Stimulated activated CD8-positive, alpha-beta memory T cell treated with anti-CD3 and anti-CD28 coated beads, Interleukin-7, amount 100 ng/mL, for 4 hours (primary cell): ENCODE data around the gene CDADC1.

ENCODE experiments used
- DNase-seq, 2 donors: peaks; one replicate each; pipeline ENCODE4 v3.0.0-alpha.2; 2020; ENCODE audit warnings: low read depth in 2 of 2

Gene CDADC1

DNA sequence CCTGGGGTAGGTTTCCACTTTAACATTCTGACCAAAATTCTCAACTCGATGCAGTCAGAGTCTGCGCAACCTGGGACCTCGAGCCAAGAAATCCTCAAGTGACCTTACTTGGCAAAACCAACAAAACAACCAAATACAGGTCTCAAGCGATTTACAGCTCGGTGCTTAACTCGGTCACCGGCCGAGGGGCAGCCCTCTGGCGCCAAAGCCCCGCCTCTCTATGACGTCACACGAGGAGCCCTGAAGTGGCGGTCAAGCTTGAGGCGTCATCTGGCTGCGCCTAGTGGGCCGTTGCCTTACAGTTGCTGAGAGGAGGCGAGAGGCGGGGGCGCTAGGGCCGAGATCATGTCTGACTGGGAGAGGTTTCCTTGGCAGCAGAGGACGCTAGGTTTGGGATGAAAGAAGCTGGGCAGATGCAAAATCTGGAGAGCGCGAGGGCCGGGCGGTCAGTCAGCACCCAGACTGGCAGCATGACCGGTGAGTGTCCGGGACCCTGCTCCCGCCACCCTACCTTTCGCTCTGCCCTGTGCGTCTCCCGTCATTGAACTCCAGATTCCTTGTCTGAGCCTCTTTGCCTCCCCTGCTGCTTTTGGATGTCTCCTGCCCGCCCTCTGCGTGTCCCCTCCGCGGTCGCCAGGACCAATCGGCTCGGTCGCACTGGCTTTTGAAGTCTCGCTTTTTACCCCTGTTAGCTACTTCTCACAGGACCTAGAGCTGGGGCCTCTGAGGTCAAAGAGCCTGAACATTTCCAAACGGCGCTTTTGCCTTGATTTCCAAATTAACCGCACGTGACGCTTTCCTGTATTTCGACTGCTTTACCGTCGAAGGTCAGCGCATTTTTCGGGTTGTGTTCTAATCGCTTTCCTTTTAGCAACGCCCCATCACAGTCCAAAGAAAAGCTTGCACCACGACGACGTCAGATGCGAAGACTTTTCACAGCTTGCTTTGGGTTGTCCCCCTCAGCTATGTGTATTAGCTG lies at the start of gene CDADC1:
TSS of gene CDADC1 (plus strand) at position 283 of the 979 bp plus-strand sequence. CDS start at position 396, 113 bp downstream.
- DNase-seq = peak; percentile 82 to 85

- DNase-seq = no peak
Observed at GRCh38 chr13:49206641-49207040, 41.1 kb upstream of the CDADC1 start.

DNA sequence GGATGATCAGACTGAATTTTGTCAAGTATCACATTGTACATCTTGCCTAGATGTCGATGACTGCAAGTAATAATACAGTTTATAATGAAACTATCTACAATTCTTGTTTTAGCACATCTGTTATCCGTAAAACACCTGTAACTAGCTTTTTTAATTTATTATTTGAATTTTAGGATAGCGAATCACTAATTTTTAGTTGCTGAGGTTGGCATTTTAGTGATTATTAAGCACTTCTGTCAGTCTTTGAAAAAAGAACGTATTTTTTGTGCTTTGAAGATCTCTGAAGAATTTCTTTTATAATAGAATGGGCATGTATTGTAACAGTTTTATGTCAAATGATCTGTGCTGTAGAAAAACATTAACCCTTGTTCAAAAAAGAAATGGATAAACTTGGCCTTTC lies 39.1 kb upstream of the CDADC1 start:
- no peak for DNase-seq

DNA sequence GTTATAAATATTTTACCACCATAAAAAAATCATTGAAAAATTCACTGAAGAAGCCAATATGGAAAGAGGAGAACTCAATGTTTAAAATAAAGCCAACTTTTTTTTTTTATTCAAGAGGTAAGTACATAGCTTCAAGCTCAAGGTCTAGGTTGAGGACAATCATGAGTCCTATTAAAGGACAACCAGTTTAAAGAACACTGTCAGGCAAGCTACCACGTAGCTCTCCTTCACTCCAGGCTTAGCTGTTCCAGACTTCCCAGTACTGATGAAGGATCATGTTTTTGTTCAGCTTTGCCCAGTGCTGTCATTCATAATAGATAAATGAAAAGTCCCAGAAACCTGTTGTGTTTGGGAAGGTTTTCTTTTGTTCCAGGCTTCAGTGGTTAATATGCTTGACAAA lies 37.6 kb upstream of the CDADC1 start:
- DNase-seq = no peak

DNA sequence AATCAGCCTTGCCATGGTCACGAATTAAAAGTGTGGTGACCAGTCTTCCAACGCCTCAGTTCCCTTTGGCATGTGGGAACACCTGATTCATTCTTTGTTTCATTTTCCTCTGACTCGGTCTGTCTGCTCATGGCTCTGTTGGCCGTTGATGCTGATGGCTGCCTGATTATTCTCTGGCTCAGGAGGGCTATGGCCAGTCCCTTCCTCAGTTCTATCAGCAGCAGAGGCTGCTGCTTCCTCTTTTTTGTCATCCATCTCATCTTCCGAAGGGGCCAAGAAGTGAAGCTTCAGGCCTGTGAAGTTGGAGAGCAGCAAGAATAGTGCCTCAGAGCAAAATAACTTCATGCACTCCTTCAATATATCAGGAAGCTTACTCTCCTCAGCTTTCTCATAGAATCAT lies 37.1 kb upstream of the CDADC1 start:
- no peak for DNase-seq

DNA sequence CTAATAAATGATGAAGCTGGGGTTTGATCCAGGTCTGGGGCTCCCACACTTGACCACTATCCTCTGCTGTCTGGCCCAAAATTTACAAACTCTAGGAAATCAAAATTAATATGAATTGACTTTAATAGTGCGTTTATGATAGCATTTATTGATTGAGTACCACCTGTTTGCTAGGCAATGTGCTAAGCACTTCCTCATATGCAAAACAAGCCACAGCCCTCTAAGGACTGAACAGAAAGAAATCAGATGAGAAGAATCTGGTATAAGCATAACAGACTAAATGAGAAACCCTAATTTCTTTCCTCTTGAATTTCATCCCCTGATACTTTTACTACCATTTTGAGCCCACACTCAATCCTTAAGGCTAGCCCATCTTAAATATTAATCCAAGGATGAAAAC lies 34.2 kb upstream of the CDADC1 start:
- DNase-seq = no peak

DNA sequence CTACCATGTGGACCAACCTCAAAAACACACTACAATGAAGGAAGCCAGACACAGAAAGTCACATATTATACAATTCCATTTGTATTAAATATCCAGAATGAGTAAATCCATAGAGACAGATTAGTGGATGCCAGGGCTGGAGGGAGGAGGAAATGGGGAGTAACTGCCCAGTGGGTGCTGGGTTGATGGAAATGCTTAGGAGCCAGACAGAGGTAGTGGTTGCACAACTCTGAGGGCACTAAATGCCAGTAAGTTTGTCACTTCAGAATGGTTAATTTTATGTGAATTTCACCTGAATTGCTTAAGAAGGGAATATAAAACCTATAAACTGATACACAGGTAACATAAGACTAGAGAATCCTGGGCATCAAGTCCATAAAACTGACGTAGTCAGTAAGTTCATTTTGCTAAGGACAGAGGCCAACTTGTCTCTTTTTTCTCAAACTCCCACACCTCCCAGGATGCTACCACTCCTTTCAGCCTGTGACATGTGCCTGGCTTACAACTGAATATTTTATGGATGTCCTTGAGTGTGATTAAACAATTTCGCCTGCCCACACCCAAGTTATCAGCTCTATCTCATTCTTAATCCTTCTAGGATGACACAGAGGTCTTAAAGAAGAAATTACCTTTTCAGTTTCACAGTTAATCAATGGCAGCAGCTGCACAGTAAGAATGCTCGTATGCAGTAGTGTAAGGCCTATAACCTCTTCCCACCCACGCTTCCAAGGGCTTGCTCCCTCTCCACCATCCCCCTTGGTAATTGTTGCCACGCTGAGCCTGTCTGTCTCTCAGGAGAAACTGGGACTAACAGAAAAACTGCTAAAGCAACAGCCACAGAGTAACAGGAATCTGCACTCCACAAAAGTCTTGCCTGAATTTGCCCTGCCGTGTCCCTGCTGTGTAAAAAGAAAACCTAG lies 33.5 kb upstream of the CDADC1 start:
- DNase-seq = no peak

DNA sequence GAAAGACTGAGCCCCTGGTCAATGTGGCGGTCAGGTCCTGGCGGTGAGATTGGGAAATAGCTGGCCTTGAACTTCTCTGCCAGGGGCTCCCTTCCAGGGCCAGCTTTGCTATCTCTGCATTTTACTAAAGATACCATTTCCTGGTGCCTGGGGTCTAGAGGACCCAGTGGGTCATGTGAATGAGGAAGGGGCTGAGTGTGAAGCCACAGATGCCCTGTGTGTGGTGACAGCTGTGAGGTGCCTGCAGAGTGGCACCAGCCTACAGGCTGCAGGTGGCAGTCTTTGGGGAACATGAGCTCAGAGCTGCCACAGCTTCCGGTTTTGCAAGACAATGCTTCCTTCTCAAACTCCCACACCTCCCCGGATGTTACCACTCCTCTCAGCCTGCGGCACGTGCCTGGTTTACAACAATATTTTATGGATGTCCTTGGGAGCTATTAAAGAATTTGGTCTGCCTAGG lies 32.8 kb upstream of the CDADC1 start:
- peak; percentile 9 to 10 for DNase-seq

DNA sequence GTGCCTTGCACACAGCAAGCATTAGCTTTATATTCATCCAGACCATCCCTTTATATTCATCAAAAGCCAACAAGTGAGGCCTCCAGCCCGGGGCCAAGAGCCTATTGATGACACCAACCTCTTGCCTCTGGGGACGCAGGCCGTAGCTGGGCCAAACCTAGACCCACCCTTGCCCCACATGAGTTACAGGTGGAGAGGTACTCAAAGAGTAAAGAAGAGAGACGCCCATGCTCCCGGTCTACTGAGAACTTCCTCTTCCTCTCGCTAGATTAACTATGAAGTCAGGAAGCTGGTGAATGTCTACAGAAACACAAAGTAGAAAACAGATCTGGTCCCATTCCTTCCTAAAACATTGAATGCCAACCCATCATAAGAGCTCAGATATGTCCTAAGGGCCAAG lies 31.4 kb upstream of the CDADC1 start:
- no peak for DNase-seq

DNA sequence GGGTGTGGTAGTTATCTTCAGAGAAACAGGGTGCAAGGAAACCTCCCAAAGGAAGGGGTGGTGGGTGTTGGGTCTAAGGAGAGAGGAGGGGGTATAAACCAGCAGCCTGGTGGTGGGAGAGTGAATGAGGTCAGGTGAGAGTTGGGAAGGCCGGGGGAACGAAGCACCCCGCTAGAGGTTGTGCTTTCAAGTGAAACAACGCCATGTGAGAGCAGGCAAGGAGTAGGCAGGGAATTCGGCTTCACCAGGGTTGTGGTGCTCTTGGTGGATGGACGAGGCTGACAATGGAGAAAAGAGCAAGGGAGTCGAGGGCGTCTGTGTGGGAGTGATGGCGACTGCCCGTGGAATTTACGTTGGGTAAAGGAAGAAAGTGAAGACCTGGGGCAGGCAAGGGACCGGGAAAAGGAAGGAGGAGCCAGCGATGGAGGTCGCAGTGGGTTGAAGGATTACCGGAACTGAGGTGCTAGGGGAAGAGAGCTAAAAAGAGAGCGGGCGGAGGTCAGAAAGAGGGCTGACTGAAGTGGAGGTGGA lies 29.7 kb upstream of the CDADC1 start:
- DNase-seq = no peak

DNA sequence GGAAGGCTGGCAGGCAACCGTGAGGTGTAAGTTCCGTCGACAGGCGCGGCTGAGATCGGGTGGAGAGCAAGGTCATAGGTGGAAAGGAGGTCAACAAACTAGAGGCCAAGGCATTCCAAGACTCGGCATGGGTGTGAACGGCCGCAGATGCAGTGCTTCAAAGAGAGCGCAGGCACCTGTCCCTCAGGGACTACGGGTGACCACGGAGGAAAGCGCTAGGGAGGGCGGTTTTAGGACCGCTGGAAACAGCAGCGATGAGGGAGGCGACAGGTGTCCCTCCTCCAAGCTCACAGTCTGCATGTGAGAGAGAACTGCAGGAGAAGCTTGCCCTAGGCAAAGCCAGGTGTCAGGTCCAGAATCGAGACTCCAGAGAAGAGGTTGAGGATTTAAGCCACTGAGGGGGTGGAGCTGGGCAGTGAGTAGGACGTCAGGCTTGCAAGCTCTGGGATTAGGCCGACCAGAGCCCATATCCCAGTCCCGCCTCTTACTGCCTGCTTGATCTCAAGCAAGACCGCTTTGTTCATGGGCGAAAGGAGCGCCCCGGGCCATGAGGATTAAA lies 29.2 kb upstream of the CDADC1 start:
- no peak for DNase-seq

DNA sequence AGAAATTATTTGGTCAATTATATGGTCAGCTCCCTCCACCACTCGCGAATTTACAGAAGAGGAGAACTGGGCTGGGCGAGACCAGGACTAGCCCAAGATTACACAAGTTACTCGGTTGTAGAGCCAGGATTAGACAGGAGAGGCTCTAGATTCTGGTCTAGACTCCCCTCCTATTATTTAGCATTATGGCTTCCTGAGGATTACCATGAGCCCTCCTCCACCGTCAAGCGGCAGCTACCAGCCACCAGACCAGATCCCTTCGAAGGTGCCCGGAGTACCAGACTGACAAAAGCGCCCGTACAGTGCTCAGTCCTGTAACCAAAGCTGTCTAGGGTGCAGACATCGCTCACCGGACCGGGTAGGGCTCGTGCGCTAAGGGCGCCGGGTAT lies 28.1 kb upstream of the CDADC1 start:
- no peak for DNase-seq

DNA sequence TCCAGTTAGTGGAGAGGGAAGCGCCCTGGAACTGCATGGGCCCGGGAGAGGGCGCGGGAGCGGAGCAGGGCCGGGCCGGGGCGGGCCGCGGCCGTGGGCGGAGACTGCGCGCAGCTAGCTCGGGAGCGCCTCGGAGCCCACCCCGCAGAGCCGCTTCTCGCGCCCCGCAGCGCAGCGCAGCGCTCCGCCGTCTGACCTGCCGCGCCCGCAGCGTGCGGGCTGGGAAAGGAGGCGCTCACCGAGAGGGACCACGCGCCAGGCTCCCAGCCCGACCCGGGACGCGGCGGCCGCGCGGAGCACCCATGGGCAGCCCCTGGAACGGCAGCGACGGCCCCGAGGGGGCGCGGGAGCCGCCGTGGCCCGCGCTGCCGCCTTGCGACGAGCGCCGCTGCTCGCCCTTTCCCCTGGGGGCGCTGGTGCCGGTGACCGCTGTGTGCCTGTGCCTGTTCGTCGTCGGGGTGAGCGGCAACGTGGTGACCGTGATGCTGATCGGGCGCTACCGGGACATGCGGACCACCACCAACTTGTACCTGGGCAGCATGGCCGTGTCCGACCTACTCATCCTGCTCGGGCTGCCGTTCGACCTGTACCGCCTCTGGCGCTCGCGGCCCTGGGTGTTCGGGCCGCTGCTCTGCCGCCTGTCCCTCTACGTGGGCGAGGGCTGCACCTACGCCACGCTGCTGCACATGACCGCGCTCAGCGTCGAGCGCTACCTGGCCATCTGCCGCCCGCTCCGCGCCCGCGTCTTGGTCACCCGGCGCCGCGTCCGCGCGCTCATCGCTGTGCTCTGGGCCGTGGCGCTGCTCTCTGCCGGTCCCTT lies 27.5 kb upstream of the CDADC1 start, which contains the start of gene MLNR:
TSS of gene MLNR (plus strand) at position 303 of the 820 bp plus-strand sequence. CDS start at position 303, 0 bp downstream.
- no peak for DNase-seq

GRCh38 chr13:49220856-49221589 lies 26.7 kb upstream of the CDADC1 start:
- DNase-seq = no peak

DNA sequence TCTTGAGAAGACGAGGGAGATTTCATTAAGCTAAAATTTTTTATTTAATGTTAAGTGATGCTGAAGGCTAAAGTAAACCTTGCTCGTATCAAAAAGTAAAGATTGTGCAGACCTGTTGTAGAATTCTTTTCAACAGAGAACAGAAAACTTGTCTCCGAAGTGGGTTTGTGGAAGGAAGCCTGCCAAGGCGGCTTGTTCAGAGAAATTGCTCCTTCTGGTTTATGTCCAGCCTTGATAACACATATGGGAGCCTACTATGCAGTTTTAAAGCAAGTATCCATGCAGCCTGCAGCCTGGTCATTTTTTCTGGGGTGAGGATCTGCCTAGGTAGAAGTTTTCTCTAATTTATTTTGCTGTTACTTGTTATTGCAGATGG lies 26.1 kb upstream of the CDADC1 start:
- DNase-seq = no peak

GRCh38 chr13:49225223-49226042 lies 22.3 kb upstream of the CDADC1 start:
- DNase-seq = no peak

DNA sequence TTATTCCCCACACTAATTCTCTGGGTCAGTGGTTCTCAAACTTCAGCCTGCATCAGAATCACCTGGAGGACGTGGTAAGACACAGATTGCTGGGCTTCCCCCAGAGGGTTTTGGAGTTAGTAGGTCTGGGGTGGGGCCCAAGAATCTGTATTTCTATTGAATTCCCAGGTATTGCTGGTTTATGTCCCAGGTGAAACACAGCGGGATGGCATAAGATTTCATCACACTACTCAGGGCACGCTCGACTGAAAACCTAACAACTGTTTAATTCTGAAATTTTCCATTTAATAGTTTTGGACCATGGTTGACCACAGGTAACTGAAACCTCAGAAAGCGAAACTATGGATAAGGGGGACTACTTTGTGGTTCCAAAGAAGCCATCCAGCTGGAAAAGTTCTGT lies 21.1 kb upstream of the CDADC1 start:
- DNase-seq = no peak

DNA sequence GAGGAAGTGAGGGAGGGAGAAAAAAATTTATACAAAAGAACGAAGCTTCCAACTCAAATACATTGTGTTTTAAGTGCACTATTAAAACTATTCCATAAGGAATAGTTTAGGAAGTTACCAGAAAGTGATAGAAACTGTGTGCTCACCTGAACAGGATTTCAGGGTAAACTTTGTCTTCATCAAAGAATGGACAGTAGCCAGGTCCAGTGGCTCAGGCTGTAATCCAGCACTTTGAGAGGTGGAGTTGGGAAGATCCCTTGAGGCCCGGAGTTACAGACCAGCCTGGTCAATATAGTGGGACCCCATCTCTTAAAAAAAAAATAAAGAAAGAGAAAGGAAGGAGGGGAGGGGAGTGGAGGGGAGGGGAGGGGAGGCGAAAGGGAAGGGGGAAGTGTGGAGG lies 13.0 kb upstream of the CDADC1 start:
- DNase-seq = no peak

DNA sequence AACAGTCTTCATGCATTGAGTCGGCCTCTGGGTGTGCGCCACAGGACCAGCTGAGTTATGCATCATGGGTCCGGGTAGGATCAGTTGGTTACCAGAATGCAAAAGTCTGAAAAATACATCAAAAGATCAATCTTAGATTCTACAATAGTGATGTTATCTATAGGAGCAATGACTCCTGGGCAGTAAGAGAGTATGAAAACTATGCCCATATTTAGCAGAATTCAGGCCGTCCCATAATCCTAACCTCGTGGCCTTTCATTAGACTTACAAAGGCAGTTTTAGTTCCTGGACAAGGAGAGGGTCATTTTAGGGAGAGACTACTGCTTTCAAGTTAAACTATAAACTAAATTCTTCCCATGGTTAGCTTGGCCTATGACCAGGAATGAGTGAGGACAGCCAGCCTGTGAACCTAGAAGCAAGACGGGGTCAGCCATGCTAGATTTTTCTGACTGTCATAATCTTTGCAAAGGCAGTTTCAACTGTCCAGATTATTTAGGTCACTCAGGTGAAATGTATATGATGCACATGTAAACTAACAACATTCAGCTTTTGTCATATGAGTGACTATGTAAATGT lies 11.8 kb upstream of the CDADC1 start:
- no peak for DNase-seq
